Brain pericyte (primary cell): Measurements from ENCODE around the gene UBR4.

Source experiments
- DNase-seq: peaks from one replicate; pipeline ENCODE4 v3.0.0-alpha.2; 2012; ENCODE audit warnings: low read depth, low spot score

UBR4 gene

GRCh38 chr1:19057784-19058475 lies 152.1 kb downstream of the UBR4 start:
- DNase-seq = no peak

GRCh38 chr1:19057182-19057779 lies 152.8 kb downstream of the UBR4 start:
- DNase-seq = no peak

GRCh38 chr1:19055701-19056100 lies 154.4 kb downstream of the UBR4 start:
- DNase-seq = no peak

GRCh38 chr1:19055001-19055400 lies 155.1 kb downstream of the UBR4 start:
- no peak for DNase-seq

DNA sequence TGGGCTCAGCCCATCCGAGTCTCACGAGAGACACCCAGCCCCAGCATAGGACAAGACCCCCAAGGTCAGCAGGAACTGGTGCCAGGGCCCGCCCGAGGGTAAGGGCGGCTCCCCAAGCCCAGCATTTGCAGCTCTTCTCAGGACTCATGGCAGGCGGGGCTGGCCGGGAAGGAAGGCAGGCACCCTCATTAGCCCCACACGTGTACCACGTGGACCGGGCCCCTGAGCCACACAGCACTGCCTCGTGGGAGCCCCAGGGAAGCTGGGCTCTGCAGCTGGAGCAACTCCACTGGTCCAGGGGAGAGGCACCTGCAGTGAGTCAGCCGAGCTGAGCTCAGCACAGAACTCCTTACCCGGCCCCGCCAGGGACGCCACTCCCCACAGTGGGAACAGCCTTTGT lies 155.8 kb downstream of the UBR4 start:
- DNase-seq = no peak

DNA sequence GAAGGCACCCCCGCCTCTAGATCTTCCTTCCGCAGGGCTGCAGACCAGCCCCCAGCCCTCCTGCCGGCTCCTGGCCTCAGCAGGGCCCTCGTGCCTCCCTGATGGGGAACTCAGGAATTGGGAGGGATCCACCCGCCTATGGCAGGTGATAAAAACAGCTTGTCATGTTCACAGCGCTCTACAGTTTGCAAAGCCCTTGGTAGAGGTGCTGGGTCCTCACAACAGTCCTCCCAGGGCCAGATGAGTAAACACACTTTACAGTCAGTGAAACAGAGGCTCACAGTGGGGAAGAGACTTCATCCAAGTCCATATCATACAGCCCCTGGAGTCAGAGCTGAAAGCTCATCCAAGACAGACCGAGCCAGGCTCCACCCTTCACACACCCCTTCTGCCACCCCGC lies 156.6 kb downstream of the UBR4 start:
- no peak for DNase-seq

GRCh38 chr1:19049798-19050197 lies 160.3 kb downstream of the UBR4 start:
- no peak for DNase-seq

GRCh38 chr1:19049128-19049768 lies 160.8 kb downstream of the UBR4 start:
- no peak for DNase-seq

- DNase-seq = no peak
Observed at GRCh38 chr1:19046972-19047731, 162.9 kb downstream of the UBR4 start.

DNA sequence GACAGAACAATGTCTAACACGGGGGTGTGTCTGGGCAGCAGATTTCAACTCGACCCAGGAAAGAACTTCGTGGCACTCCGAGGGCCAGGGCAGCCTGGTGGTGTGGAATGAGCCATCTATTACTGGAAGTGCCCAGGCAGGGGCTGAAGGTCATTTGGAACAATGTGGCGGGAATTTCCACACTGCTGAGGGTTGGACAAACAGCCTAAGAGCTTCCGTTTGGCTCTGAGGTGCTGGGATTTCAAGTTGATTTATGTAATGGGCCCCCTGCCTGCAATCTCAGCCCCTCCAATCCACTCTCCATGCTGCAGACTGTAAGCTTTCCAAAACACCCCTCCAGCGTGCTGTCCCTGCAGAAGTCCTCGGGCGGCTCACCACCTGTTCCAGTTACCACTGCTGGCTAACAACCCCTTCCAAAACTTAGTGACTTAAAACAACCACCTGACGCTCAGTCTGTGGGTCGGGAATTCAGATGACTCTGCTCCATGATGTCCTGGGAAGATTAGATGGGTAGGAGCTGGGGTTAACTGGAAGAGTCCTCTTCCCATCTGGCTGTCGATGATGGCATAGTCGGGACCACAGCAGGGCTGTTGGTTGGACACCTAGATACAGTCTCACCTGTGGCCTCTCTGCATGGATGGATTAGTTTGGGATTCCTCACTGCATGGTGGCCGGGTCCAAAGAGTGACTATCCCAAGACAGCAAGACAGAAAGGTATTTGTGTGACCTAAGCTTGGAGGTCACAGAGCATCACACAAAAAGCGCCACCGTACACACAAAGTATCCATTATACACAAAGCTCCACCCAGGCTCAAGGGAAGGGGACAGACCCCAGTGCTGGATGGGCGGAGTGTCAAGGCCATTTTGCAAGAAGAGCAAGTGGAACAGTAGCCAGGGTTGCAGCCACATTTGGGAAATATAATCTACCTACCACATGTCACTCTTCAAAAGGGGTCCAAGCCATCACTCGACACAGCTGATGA lies 163.9 kb downstream of the UBR4 start:
- no peak for DNase-seq

GRCh38 chr1:19044975-19045831 lies 164.9 kb downstream of the UBR4 start:
- no peak for DNase-seq

- no peak for DNase-seq
Observed at GRCh38 chr1:19044471-19044870, 165.6 kb downstream of the UBR4 start.

GRCh38 chr1:19043579-19044443 lies 166.3 kb downstream of the UBR4 start:
- DNase-seq = no peak

DNA sequence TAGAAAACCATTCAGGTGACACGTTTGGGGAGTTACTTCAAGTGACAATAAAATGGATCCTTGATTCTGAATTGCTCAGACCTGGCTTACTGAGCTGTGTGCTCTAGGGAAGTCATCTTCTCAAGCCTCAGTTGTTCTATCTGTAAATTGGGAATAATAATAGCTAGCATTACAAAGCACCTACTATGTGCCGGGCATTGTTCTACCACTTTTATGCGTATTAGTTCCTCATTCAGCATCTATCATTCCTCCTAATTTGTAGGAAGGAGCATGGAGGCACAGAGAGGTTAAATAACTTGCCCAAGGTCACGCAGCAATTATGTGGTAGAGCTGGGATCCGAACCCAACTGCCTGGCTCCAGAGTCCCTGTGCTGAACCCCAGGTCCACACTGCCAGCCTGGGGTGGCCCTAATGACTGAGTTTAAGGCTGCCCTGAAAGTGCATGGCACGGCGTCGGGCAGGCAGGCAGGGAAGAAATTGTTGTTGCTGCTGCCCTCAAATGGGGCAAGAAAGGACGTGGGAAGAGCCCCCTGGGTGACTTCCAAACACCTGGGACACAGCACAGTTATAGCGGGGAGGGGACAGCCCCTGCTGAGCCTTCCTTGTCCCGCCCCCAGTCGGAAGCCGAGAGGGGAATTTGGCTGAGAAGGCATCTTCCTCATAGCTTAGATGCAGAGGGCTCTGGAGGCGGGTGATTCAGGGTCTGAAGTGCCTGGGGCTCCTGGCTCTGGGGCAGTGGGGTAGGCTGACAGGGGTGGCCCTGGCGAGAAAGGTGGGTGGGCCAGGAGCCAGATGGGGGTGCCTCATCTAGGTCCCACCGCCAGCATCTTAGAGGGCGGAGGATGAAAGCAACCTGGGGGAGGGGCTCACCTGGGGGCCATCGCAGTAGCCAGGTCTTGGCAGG lies 167.1 kb downstream of the UBR4 start:
- no peak for DNase-seq

- DNase-seq = no peak
Observed at GRCh38 chr1:19040010-19040680, 169.9 kb downstream of the UBR4 start.

- DNase-seq = no peak
Observed at GRCh38 chr1:19038732-19039131, 171.3 kb downstream of the UBR4 start.

- no peak for DNase-seq
Observed at GRCh38 chr1:19038096-19038495, 172.0 kb downstream of the UBR4 start.

GRCh38 chr1:19037659-19038058 lies 172.4 kb downstream of the UBR4 start:
- DNase-seq = no peak
